ENCODE results near the gene CPEB4. TPM values are rescaled to one million over a fixed set of nuclear protein-coding genes. Genes with fewer than 3 reads are reported as not detected.

Gene CPEB4
- total RNA-seq = 10 to 100 TPM; 43.3 to 60.6 (median 52.4) TPM

GRCh38 chr5:173887610-173888472 lies at the start of gene CPEB4:
Gene CPEB4, plus strand, starts transcription at chr5:173888349. Its CDS starts 1,385 bp downstream, at chr5:173889734.
- no peak for TF ChIP-seq EP300 (IDR thresholded peaks at IDR 0.05)
- TF ChIP-seq POLR2A (IDR thresholded peaks at IDR 0.05) = peak; percentile 97
- TF ChIP-seq POLR2AphosphoS5 (IDR thresholded peaks at IDR 0.05) = peak; percentile 100
- TF ChIP-seq, protein P1, sequence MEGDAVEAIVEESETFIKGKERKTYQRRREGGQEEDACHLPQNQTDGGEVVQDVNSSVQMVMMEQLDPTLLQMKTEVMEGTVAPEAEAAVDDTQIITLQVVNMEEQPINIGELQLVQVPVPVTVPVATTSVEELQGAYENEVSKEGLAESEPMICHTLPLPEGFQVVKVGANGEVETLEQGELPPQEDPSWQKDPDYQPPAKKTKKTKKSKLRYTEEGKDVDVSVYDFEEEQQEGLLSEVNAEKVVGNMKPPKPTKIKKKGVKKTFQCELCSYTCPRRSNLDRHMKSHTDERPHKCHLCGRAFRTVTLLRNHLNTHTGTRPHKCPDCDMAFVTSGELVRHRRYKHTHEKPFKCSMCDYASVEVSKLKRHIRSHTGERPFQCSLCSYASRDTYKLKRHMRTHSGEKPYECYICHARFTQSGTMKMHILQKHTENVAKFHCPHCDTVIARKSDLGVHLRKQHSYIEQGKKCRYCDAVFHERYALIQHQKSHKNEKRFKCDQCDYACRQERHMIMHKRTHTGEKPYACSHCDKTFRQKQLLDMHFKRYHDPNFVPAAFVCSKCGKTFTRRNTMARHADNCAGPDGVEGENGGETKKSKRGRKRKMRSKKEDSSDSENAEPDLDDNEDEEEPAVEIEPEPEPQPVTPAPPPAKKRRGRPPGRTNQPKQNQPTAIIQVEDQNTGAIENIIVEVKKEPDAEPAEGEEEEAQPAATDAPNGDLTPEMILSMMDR (IDR thresholded peaks at IDR 0.05) = peak in 1 of 4 experiments; percentile 6
- 10 to 16% methylated on average over 5 to 10 of the region's 55 CpGs for WGBS, 2 donors (ENCODE audit: low coverage in 1 of 2)
- peak within 1 kb of the TSS; percentile 78 to 94 for H3K4me3 ChIP-seq
- no peaks in the 10 kb centered on the region for H3K27me3 ChIP-seq
- H3K9me3 ChIP-seq = no peaks in the 10 kb centered on the region
- H3K36me3 ChIP-seq = no peaks in the 10 kb centered on the region
- peak within 1 kb of the TSS; percentile 85 to 91 (median 88) for H3K27ac ChIP-seq
- H3K4me1 ChIP-seq = peaks cover 0 to 38% (median 0%) of the 10 kb centered on the region in 3 donors
- ATAC-seq = peak; percentile 99

DNA sequence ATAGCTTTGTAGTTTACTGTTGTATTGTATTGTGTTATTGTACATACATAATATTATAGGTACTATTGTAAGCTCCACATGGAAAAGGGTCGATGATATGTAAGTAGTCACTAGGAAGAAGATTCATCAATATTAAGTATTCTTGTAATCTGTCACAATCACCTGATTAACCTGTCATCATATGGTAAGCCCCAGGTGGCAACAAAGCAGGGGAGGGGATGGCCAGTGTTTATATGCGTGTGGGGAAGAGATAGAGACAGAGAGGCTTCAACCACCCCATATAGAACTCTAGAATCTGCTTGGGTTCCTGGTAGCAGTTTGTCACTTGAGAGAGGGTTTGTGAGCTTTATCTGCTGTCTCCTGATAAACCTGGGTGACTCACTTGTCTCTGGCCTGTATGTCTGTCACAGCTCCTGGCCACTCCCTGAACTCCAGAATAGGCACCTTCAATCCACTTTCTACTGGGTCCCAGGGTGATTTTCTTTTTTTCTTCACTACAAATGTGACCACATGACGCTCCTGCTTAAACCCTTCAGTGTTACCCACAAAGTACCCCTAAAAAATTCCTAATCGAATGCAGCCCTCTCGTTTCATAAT lies 48.9 kb upstream of the CPEB4 start:
- no peaks in the 10 kb centered on the region for H3K9me3 ChIP-seq
- H3K4me3 ChIP-seq = no peak overlapping the region
- no peak overlapping the region for H3K27ac ChIP-seq
- H3K27me3 ChIP-seq = no peaks in the 10 kb centered on the region
- H3K36me3 ChIP-seq = no peaks in the 10 kb centered on the region
- H3K4me1 ChIP-seq = no peaks in the 10 kb centered on the region
- no peak for ATAC-seq
- TF ChIP-seq POLR2A (IDR thresholded peaks at IDR 0.05) (no peak), EP300 (IDR thresholded peaks at IDR 0.05) (no peak), POLR2AphosphoS5 (IDR thresholded peaks at IDR 0.05) (no peak)
- TF ChIP-seq, protein P1 (IDR thresholded peaks at IDR 0.05) = no peak
- 57 to 67% methylated on average over 3 to 5 of the region's 5 CpGs for WGBS, 2 donors (ENCODE audit: low coverage in 1 of 2)

- no peak for ATAC-seq
Observed at GRCh38 chr5:173840111-173840983, 47.8 kb upstream of the CPEB4 start.

GRCh38 chr5:173841710-173842109 lies 46.4 kb upstream of the CPEB4 start:
- no peaks in the 10 kb centered on the region for H3K36me3 ChIP-seq
- ATAC-seq = no peak
- H3K27ac ChIP-seq = no peak overlapping the region
- H3K9me3 ChIP-seq = no peaks in the 10 kb centered on the region
- WGBS, 2 donors (ENCODE audit: low coverage in 1 of 2) = 65 to 83% methylated on average over 3 of the region's 3 CpGs
- H3K4me1 ChIP-seq = no peaks in the 10 kb centered on the region
- TF ChIP-seq, protein P1 (IDR thresholded peaks at IDR 0.05) = no peak
- no peak for TF ChIP-seq POLR2A (IDR thresholded peaks at IDR 0.05)
- no peak for TF ChIP-seq EP300 (IDR thresholded peaks at IDR 0.05)
- no peak for TF ChIP-seq POLR2AphosphoS5 (IDR thresholded peaks at IDR 0.05)
- no peak overlapping the region for H3K4me3 ChIP-seq
- H3K27me3 ChIP-seq = no peaks in the 10 kb centered on the region

More at GRCh38 chr5:173840111-173840983, 47.8 kb upstream of the CPEB4 start:
- 92 to 100% methylated on average over 2 to 5 of the region's 6 CpGs for WGBS, 2 donors (ENCODE audit: low coverage in 1 of 2)
- Histone ChIP-seq H3K27ac (no peak overlapping the region), H3K4me3 (no peak overlapping the region), H3K27me3 (no peaks in the 10 kb centered on the region), H3K36me3 (no peaks in the 10 kb centered on the region), H3K9me3 (no peaks in the 10 kb centered on the region), H3K4me1 (no peaks in the 10 kb centered on the region)
- TF ChIP-seq POLR2AphosphoS5 (IDR thresholded peaks at IDR 0.05) (no peak), POLR2A (IDR thresholded peaks at IDR 0.05) (no peak), EP300 (IDR thresholded peaks at IDR 0.05) (no peak)
- TF ChIP-seq, protein P1 (IDR thresholded peaks at IDR 0.05) = no peak

Data from gastroesophageal sphincter (tissue), 4 donors.